Fibroblast of pulmonary artery (primary cell): ENCODE measurements around the gene DDT.
"Not testable (repeated sequence)": the region's sequence is repeated elsewhere in the genome, so short reads cannot be mapped to it uniquely, and the experiment has no call there.

Experiments used
- DNase-seq: peaks from one replicate; pipeline ENCODE4 v3.0.0-alpha.2; 2010; ENCODE audit warnings: low read depth
- H3K4me3 ChIP-seq: replicated peaks from 2 replicates; pipeline ENCODE4 v1.5.1; 2011; ENCODE audit warnings: low read depth, mild to moderate bottlenecking, control low read depth, low read length, moderate library complexity
- CTCF ChIP-seq: IDR thresholded peaks from 2 replicates; pipeline ENCODE4 v1.5.1; 2011; ENCODE audit warnings: mild to moderate bottlenecking, control low read depth, low read length, inconsistent platforms; ENCODE audit errors: missing control alignments

DDT gene

GRCh38 chr22:24003887-24004286, 29.6 kb upstream of the DDT start:
- no peak overlapping the region for H3K4me3 ChIP-seq
- DNase-seq = no peak
- TF ChIP-seq CTCF = no peak

GRCh38 chr22:24002851-24003250, 28.6 kb upstream of the DDT start:
- H3K4me3 ChIP-seq = no peak overlapping the region
- TF ChIP-seq CTCF = no peak
- DNase-seq = no peak

GRCh38 chr22:24002272-24002671, 28.0 kb upstream of the DDT start:
- no peak for DNase-seq
- no peak for TF ChIP-seq CTCF
- no peak overlapping the region for H3K4me3 ChIP-seq

GRCh38 chr22:24001314-24001713, 27.1 kb upstream of the DDT start:
- H3K4me3 ChIP-seq = no peak overlapping the region
- no peak for DNase-seq
- TF ChIP-seq CTCF = no peak

- DNase-seq, H3K4me3 ChIP-seq: not testable (repeated sequence)
Observed at GRCh38 chr22:23999779-24000178, 25.5 kb upstream of the DDT start.

GRCh38 chr22:23997092-23997491, 22.9 kb upstream of the DDT start:
- no peak for TF ChIP-seq CTCF
- no peak for DNase-seq
- H3K4me3 ChIP-seq = no peak overlapping the region

- DNase-seq, H3K4me3 ChIP-seq: not testable (repeated sequence)
Observed at GRCh38 chr22:23993581-23994177, 19.4 kb upstream of the DDT start.

GRCh38 chr22:23993080-23993479, 18.8 kb upstream of the DDT start:
- not testable (repeated sequence) for H3K4me3 ChIP-seq, DNase-seq

- not testable (repeated sequence) for H3K4me3 ChIP-seq, DNase-seq
Observed at GRCh38 chr22:23989583-23990244, 15.5 kb upstream of the DDT start.

GRCh38 chr22:23986538-23987178, 12.4 kb upstream of the DDT start:
- not testable (repeated sequence) for H3K4me3 ChIP-seq, DNase-seq

GRCh38 chr22:23986089-23986488, 11.8 kb upstream of the DDT start:
- H3K4me3 ChIP-seq, DNase-seq: not testable (repeated sequence)
